ENCODE measurements around the gene VWC2L.

DNA sequence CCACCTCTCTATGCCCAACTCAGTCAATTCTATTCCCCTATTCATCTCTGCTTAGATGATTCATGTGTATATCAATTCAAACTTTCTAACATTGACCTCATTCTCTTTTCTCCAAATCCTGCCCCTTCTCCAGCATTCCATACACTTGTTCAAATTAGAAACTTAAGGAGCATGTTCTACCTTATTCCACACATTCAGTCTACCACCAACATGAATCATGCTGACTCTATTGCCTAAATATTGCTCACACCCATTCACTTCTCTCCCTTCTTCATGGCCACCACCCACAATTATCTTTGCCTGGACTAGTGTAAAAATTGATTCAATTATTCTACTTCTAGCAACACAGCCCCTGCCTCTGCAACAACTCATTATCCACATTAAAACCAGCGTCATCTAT lies 147.5 kb downstream of the VWC2L start:
- TF ChIP-seq, protein P1, sequence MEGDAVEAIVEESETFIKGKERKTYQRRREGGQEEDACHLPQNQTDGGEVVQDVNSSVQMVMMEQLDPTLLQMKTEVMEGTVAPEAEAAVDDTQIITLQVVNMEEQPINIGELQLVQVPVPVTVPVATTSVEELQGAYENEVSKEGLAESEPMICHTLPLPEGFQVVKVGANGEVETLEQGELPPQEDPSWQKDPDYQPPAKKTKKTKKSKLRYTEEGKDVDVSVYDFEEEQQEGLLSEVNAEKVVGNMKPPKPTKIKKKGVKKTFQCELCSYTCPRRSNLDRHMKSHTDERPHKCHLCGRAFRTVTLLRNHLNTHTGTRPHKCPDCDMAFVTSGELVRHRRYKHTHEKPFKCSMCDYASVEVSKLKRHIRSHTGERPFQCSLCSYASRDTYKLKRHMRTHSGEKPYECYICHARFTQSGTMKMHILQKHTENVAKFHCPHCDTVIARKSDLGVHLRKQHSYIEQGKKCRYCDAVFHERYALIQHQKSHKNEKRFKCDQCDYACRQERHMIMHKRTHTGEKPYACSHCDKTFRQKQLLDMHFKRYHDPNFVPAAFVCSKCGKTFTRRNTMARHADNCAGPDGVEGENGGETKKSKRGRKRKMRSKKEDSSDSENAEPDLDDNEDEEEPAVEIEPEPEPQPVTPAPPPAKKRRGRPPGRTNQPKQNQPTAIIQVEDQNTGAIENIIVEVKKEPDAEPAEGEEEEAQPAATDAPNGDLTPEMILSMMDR (IDR thresholded peaks at IDR 0.05; ENCODE audit: low read depth, low read length, missing input control): no peak
- TF ChIP-seq EGR1 (IDR thresholded peaks at IDR 0.05; ENCODE audit: low read depth in 2 of 2): no peak
- TF ChIP-seq, protein P2, sequence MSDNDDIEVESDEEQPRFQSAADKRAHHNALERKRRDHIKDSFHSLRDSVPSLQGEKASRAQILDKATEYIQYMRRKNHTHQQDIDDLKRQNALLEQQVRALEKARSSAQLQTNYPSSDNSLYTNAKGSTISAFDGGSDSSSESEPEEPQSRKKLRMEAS (IDR thresholded peaks at IDR 0.05): no peak
- TF ChIP-seq TAF1 (conservative IDR thresholded peaks at IDR 0.05): no peak
- TF ChIP-seq ZBTB33 (IDR thresholded peaks at IDR 0.05): no peak
- TF ChIP-seq JUND (IDR thresholded peaks at IDR 0.05): no peak
- TF ChIP-seq, protein P3, sequence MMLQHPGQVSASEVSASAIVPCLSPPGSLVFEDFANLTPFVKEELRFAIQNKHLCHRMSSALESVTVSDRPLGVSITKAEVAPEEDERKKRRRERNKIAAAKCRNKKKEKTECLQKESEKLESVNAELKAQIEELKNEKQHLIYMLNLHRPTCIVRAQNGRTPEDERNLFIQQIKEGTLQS (IDR thresholded peaks at IDR 0.05): no peak
- no peak for TF ChIP-seq RAD21 (IDR thresholded peaks at IDR 0.05)
- no peak for TF ChIP-seq FOXA1 (IDR thresholded peaks at IDR 0.05)
- TF ChIP-seq, protein P4, sequence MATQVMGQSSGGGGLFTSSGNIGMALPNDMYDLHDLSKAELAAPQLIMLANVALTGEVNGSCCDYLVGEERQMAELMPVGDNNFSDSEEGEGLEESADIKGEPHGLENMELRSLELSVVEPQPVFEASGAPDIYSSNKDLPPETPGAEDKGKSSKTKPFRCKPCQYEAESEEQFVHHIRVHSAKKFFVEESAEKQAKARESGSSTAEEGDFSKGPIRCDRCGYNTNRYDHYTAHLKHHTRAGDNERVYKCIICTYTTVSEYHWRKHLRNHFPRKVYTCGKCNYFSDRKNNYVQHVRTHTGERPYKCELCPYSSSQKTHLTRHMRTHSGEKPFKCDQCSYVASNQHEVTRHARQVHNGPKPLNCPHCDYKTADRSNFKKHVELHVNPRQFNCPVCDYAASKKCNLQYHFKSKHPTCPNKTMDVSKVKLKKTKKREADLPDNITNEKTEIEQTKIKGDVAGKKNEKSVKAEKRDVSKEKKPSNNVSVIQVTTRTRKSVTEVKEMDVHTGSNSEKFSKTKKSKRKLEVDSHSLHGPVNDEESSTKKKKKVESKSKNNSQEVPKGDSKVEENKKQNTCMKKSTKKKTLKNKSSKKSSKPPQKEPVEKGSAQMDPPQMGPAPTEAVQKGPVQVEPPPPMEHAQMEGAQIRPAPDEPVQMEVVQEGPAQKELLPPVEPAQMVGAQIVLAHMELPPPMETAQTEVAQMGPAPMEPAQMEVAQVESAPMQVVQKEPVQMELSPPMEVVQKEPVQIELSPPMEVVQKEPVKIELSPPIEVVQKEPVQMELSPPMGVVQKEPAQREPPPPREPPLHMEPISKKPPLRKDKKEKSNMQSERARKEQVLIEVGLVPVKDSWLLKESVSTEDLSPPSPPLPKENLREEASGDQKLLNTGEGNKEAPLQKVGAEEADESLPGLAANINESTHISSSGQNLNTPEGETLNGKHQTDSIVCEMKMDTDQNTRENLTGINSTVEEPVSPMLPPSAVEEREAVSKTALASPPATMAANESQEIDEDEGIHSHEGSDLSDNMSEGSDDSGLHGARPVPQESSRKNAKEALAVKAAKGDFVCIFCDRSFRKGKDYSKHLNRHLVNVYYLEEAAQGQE (IDR thresholded peaks at IDR 0.05): no peak
- TF ChIP-seq YY1 (IDR thresholded peaks at IDR 0.05): no peak
